GM12865 (cell line): ENCODE data around the gene GRAP2.

Experiments
- DNase-seq: peaks from one replicate; pipeline ENCODE4 v3.0.0; 2010; ENCODE audit warnings: low read depth
- H3K4me3 ChIP-seq: 2 replicates; pipeline ENCODE4 v1.5.1; 2011; ENCODE audit warnings: mild to moderate bottlenecking, low read depth, low read length, control low read depth
- CTCF ChIP-seq: IDR thresholded peaks from 2 replicates; pipeline ENCODE4 v1.5.1; 2011; ENCODE audit warnings: low read length, control low read depth, low read depth, inconsistent platforms; ENCODE audit not compliant: insufficient read depth; ENCODE audit errors: missing control alignments

Gene GRAP2

DNA sequence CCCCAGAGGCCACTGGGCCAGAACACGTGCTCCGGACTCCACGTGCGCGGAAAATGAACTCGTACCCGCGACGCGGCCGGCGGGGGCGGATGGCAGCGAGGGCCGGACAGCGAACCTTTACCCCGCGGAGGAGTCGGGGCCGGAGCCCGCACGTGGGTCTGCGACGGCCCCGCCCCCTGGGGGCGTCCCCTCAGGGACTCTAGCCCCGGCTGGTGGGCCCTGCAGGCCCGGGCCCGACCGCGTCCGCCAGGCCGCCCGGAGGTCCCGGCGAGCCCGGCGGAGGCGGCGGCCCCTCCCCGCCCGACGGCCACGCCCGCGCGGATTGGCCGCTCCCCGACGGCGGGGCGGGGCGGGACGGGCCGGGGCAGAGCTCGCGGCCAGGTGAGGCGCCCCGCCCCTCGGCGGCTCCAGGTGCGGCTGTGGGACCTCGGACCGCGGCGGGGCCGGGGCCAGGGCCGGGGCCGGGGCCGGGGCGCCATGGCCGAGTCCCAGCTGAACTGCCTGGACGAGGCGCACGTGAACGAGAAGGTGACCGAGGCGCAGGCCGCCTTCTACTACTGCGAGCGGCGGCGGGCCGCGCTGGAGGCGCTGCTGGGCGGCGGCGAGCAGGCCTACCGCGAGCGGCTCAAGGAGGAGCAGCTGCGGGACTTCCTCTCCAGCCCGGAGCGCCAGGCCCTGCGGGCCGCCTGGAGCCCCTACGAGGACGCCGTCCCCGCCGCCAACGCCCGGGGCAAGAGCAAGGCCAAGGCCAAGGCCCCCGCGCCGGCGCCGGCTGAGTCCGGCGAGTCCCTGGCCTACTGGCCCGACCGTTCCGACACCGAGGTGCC, 93.9 kb downstream of the GRAP2 start, which contains the start of gene FAM83F:
TSS of gene FAM83F (plus strand) at position 389 of the 827 bp plus-strand sequence. CDS start at position 478, 89 bp downstream.
- TF ChIP-seq CTCF, result no peak
- no peak for DNase-seq
- H3K4me3 ChIP-seq, result no peak within 1 kb of the TSS

- no peak overlapping the region for H3K4me3 ChIP-seq
- no peak for TF ChIP-seq CTCF
- no peak for DNase-seq
Measured at GRCh38 chr22:39995393-39996252, 94.7 kb downstream of the GRAP2 start.

GRCh38 chr22:39996732-39997131, 95.8 kb downstream of the GRAP2 start:
- H3K4me3 ChIP-seq, result no peak overlapping the region
- TF ChIP-seq CTCF, result no peak
- DNase-seq, result no peak

GRCh38 chr22:39997421-39997820, 96.5 kb downstream of the GRAP2 start:
- no peak for TF ChIP-seq CTCF
- H3K4me3 ChIP-seq, result no peak overlapping the region
- no peak for DNase-seq

GRCh38 chr22:39997939-39998726, 97.2 kb downstream of the GRAP2 start:
- DNase-seq, result no peak
- TF ChIP-seq CTCF, result no peak
- H3K4me3 ChIP-seq, result no peak overlapping the region

DNA sequence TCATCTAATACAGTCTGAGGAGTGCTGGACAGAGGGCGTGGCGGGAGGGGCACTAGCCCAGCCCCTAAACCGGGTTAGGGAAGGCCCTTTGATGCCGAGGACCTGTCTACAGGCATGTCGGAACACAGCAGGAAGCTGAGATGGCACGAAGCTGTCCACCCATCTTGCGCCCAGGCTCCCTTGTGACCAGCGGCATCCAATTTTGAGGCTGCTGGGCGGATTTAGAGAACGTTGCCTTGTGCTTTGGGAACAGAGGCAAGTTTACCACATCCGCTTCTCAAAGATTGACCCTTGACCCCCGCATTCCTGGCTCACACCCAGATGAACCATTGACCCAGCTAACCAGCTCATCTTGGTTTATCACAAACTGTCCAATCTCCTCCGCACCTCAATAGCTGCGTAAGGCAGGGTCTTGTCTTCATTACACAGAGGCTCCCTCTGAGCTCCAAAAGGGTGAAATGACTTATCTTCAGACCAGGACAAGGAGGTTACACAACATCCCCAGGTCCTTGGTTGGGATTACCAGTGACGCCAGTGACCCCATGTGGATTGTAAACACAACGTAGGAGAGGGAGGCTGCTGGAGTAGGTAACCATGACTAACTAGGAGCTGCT, 98.4 kb downstream of the GRAP2 start:
- peak; percentile 17 for TF ChIP-seq CTCF
- H3K4me3 ChIP-seq, result no peak overlapping the region
- DNase-seq, result peak; percentile 39
